ENCODE data around the gene TMED10.

Gene TMED10

DNA sequence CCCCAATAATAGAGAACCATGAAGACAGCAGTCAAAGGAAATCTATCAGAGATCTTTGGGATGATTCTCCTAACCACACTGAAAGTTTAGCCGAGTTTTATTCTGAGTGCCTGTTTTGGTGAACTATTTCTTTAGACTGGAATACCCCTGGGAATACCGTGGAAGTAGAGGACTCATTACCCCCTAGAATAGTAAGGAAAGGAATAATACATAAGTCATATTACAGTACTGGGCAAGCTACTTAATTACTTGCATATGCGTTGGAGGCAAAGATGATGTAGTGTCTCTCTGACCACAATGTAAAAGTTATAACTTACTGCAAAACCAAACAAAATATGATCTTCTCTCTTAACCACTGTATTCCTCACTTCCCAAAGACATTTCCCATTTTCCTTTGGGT lies 81.5 kb downstream of the TMED10 start:
- H3K4me3 ChIP-seq (ENCODE audit: low read depth, low read length) = no peak overlapping the region
- TF ChIP-seq, protein P1, sequence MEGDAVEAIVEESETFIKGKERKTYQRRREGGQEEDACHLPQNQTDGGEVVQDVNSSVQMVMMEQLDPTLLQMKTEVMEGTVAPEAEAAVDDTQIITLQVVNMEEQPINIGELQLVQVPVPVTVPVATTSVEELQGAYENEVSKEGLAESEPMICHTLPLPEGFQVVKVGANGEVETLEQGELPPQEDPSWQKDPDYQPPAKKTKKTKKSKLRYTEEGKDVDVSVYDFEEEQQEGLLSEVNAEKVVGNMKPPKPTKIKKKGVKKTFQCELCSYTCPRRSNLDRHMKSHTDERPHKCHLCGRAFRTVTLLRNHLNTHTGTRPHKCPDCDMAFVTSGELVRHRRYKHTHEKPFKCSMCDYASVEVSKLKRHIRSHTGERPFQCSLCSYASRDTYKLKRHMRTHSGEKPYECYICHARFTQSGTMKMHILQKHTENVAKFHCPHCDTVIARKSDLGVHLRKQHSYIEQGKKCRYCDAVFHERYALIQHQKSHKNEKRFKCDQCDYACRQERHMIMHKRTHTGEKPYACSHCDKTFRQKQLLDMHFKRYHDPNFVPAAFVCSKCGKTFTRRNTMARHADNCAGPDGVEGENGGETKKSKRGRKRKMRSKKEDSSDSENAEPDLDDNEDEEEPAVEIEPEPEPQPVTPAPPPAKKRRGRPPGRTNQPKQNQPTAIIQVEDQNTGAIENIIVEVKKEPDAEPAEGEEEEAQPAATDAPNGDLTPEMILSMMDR (IDR thresholded peaks at IDR 0.05; ENCODE audit: control insufficient read depth, extremely low read depth, insufficient read depth) = no peak
- no peak for DNase-seq (ENCODE audit: low read depth)

DNA sequence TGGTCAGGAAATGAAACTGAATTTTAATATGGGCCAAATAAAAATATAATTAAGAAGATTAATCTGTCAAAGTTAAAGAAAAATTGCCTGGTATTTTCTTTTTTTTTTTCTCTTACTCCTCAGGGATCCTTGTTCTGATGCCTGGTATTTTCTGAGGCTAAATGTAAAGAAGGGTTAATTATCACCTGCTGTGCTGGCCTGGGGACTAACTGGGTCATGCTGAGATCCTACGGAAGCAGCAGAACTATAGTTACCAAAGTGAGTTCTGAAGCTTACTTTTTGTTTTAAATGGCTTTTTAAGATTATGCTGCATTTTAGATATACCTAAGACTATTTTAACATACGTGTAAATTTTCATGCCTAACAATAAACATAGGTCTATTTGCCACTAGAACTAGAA lies 83.7 kb downstream of the TMED10 start:
- TF ChIP-seq, protein P1 (IDR thresholded peaks at IDR 0.05; ENCODE audit: control insufficient read depth, extremely low read depth, insufficient read depth) = no peak
- DNase-seq (ENCODE audit: low read depth) = no peak
- H3K4me3 ChIP-seq (ENCODE audit: low read depth, low read length) = no peak overlapping the region

DNA sequence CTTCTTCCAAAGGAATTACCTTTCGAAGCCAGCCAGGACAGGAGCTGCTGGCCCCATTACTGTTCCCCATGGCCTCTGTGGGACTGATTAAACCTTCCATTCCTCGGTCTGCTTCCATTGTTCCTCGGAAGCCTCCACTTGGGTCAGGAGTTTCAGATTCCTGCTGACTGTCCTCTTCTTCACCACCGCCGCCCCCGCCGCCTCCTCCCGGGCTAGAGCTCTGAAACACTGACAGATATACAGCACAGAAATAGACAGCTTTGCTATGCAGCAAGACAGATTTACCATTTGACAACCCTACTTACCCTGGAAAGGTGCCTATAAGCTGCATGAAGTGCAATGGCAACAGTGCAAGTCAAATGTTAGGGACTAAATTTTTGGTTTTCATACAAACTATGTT lies 85.2 kb downstream of the TMED10 start:
- no peak overlapping the region for H3K4me3 ChIP-seq (ENCODE audit: low read depth, low read length)
- no peak for DNase-seq (ENCODE audit: low read depth)
- TF ChIP-seq, protein P1 (IDR thresholded peaks at IDR 0.05; ENCODE audit: control insufficient read depth, extremely low read depth, insufficient read depth) = no peak

DNA sequence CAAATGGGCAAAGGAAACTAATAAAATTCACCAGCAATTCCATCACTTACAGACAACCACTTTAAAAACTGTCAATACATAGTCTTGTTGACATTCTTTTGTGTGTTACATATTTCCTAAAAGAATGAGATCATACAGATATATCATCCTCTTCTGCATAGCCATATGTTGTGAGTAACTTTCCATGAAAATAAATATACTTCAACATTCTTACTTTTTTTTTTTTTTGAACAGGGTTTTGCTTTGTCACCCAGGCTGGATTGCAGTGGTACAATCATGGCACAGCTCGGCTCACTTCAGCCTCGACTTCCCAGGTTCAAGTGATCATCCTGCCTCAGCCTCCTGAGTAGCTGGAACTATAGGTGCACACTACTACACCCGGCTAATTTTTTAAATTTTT lies 86.1 kb downstream of the TMED10 start:
- DNase-seq (ENCODE audit: low read depth) = no peak
- TF ChIP-seq, protein P1 (IDR thresholded peaks at IDR 0.05; ENCODE audit: control insufficient read depth, extremely low read depth, insufficient read depth) = no peak
- H3K4me3 ChIP-seq (ENCODE audit: low read depth, low read length) = no peak overlapping the region

DNA sequence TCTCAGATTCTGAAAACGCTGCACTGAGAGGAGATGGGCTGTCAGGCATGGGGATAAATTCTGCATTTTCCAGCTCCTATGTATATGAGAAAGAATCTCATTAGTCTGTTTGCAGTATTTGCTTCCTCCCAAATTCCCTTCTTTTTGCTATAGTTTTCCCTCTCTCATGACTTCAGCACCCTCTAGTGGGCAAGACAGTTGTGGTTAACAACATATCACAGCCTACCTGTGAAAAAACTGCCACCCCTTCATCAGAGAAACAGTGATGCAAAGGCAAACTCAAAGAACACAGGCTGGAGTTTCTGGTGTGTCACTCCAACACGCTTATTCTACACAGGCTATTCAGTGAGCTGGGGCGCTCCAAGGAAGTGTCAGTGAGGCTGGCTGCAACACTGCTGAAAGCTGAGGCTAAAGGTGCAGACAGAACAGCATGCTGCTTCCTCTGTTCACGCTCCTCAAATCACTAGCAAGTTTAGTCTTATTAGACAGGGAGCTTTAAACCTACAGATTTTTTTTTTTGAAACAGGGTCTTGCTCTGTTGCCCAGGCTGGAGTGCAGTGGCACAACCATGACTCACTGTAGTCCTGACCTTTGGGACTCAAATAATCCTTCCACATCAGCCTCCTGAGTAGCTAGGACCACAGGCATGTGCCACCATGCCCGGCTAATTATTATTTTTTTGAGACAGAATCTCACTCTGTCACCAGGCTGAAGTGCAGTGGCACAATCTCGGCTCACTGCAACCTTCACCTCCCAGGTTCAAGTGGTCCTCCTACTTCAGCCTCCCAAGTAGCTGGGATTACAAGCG lies 87.6 kb downstream of the TMED10 start:
- DNase-seq (ENCODE audit: low read depth) = no peak
- H3K4me3 ChIP-seq (ENCODE audit: low read depth, low read length) = no peak overlapping the region
- TF ChIP-seq, protein P1 (IDR thresholded peaks at IDR 0.05; ENCODE audit: control insufficient read depth, extremely low read depth, insufficient read depth) = peak; percentile 84

DNA sequence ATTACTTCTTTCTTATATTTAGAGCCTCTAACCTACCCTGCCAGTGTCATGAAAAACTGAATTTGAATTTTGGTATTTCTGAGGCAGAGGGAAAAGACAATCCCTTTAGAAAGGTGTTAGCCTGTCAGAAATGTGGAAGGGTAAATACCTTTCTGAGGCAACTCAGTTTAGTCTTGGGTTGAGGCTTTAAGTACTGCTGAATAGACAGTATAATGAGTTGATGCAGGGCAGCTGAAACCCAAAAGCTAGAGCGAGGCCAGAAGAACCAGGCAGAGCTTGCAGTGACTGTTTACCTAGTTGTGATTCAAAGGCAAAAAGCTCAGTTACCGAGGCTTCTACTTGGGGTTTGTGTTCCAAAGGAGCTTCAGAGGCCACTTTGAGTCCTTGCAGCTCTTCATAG lies 88.3 kb downstream of the TMED10 start:
- no peak overlapping the region for H3K4me3 ChIP-seq (ENCODE audit: low read depth, low read length)
- TF ChIP-seq, protein P1 (IDR thresholded peaks at IDR 0.05; ENCODE audit: control insufficient read depth, extremely low read depth, insufficient read depth) = no peak
- DNase-seq (ENCODE audit: low read depth) = no peak

DNA sequence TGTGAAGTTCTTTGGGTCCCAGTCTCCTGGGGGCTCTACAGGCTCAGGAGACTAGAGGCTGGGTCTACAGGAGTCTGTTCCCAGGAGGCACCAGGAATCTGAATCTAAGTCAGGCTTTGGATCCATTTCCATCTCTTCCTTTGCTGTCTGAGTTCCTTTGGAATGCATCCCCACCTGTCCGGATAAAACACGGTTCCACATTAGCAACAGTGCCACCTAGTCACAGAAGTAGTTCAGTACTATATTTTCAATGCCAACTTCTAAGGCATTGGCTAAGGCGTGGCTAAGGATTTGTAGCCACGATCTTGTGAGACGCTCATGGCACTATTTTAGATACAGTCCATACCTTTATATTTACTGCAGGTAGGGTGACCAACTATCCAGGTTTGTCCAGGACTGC lies 91.9 kb downstream of the TMED10 start:
- no peak overlapping the region for H3K4me3 ChIP-seq (ENCODE audit: low read depth, low read length)
- DNase-seq (ENCODE audit: low read depth) = no peak
- TF ChIP-seq, protein P1 (IDR thresholded peaks at IDR 0.05; ENCODE audit: control insufficient read depth, extremely low read depth, insufficient read depth) = peak; percentile 52
